Lung (tissue), 12 donors: Measurements from ENCODE around the gene PRKCE. TPM values are rescaled to one million over a fixed set of nuclear protein-coding genes. Genes with fewer than 3 reads are reported as not detected.

Source experiments
- ATAC-seq: fragments of 200-7000 bp; cut with Tn5 transposase; one replicate; pipeline ENCODE4 v1.9.1; 2020; ENCODE audit warnings: moderate number of reproducible peaks; ENCODE audit not compliant: insufficient read depth, low FRiP score
- DNase-seq, 3 donors: peaks; one replicate each; pipeline ENCODE4 v3.0.0-alpha.2; 2013 to 2017
- H3K27ac ChIP-seq, 2 donors: one replicate each; pipeline ENCODE4 v1.5.1; 2013; ENCODE audit warnings: mild to moderate bottlenecking in 2 of 2, moderate library complexity in 2 of 2, control low read depth in 1 of 2, inconsistent platforms in 1 of 2, low read depth in 1 of 2, low read length in 1 of 2
- H3K27me3 ChIP-seq, 3 donors: one replicate each; pipeline ENCODE4 v1.5.1; 2013; ENCODE audit warnings: low read length in 2 of 3; ENCODE audit not compliant: control insufficient read depth in 3 of 3, insufficient read depth in 3 of 3
- H3K36me3 ChIP-seq, 4 donors: one replicate each; pipeline ENCODE4 v1.5.1; 2013; ENCODE audit warnings: low read length in 4 of 4, mild to moderate bottlenecking in 1 of 4, moderate library complexity in 1 of 4; ENCODE audit not compliant: control insufficient read depth in 4 of 4, insufficient read depth in 4 of 4
- H3K4me1 ChIP-seq, 5 donors: one replicate each; pipeline ENCODE4 v1.5.1; 2013; ENCODE audit warnings: low read length in 5 of 5, mild to moderate bottlenecking in 2 of 5, moderate library complexity in 1 of 5; ENCODE audit not compliant: control insufficient read depth in 5 of 5, insufficient read depth in 5 of 5
- H3K4me3 ChIP-seq: one replicate; pipeline ENCODE4 v1.5.1; 2013; ENCODE audit warnings: mild to moderate bottlenecking, control low read depth, moderate library complexity
- H3K9ac ChIP-seq, 2 donors: one replicate each; pipeline ENCODE4 v1.5.1; 2013; ENCODE audit warnings: low read length in 2 of 2, control low read depth in 1 of 2; ENCODE audit not compliant: insufficient read depth in 1 of 2
- H3K9me3 ChIP-seq, 4 donors: one replicate each; pipeline ENCODE4 v1.5.1; 2013; ENCODE audit warnings: low read length in 3 of 4, mild to moderate bottlenecking in 1 of 4, moderate library complexity in 1 of 4; ENCODE audit not compliant: control insufficient read depth in 4 of 4, insufficient read depth in 3 of 4
- CTCF ChIP-seq: IDR thresholded peaks from 2 replicates; pipeline ENCODE4 v1.5.1; 2012; ENCODE audit warnings: mild to moderate bottlenecking; ENCODE audit errors: control extremely low read depth, extremely low read depth
- WGBS, 2 donors: extraction: QIAGEN DNeasy Blood & Tissue Kit; methylation state at CpG; one replicate each; pipeline ENCODE4 v1.1.7; 2013; 5-methylcytosine and 5-hydroxymethylcytosine counted together
- polyA plus RNA-seq, 2 donors: library from polyadenylated mRNA; stranded (reverse); fragments of 200-250 nt; gene quantifications; one replicate each; pipeline ENCODE4 v1.2.1, GENCODE V29; 2013
- total RNA-seq, 2 donors: library from RNA; depleted of rRNA in 1 of 2; stranded (reverse); fragments of >200 nt in 1 of 2; gene quantifications; one replicate each; pipeline ENCODE4 v1.2.1, GENCODE V29; 2014 to 2021
- donor health status: control.
- donor health status: control.
- donor health status: Bipolar disorder and iron deficiency.
- donor health status: healthy.
- donor health status: DM: yes; HTN: yes; CAD: no.

The PRKCE gene
- total and polyA plus RNA-seq, 4 donors = 12.5 to 82.2 (median 32.1) TPM

GRCh38 chr2:45758018-45758417 lies 106.5 kb downstream of the PRKCE start:
- ATAC-seq (no peak), DNase-seq (no peak)
- Histone ChIP-seq H3K4me3 (no peak overlapping the region), H3K9ac (no peak overlapping the region), H3K27ac (no peak overlapping the region), H3K36me3 (no peaks in the 10 kb centered on the region), H3K4me1 (peaks cover 5 to 19% (median 13%) of the 10 kb centered on the region in 5 donors), H3K27me3 (no peaks in the 10 kb centered on the region), H3K9me3 (no peaks in the 10 kb centered on the region)
- 97 to 100% methylated on average over 1 of the region's 1 CpG for WGBS, 2 donors
- no peak for TF ChIP-seq CTCF

GRCh38 chr2:45759310-45759851 lies 107.9 kb downstream of the PRKCE start:
- 73 to 84% methylated on average over 15 of the region's 15 CpGs for WGBS, 2 donors
- Histone ChIP-seq H3K4me1 (peaks cover 5 to 20% (median 12%) of the 10 kb centered on the region in 5 donors), H3K27me3 (no peaks in the 10 kb centered on the region), H3K9ac (no peak overlapping the region), H3K9me3 (no peaks in the 10 kb centered on the region), H3K27ac (peak overlapping the region in 1 of 2 donors; percentile 30), H3K36me3 (no peaks in the 10 kb centered on the region), H3K4me3 (no peak overlapping the region)
- DNase-seq (peak in 1 of 3 donors; percentile 62), ATAC-seq (no peak)
- no peak for TF ChIP-seq CTCF

- Histone ChIP-seq H3K9me3 (no peaks in the 10 kb centered on the region), H3K9ac (no peak overlapping the region), H3K27ac (no peak overlapping the region), H3K27me3 (no peaks in the 10 kb centered on the region), H3K36me3 (no peaks in the 10 kb centered on the region), H3K4me3 (no peak overlapping the region), H3K4me1 (peaks cover 15 to 28% (median 19%) of the 10 kb centered on the region in 5 donors)
- TF ChIP-seq CTCF = no peak
- no peak for ATAC-seq
- DNase-seq = no peak
- 68 to 78% methylated on average over 4 of the region's 4 CpGs for WGBS, 2 donors
These were observed 110.2 kb downstream of the PRKCE start for GRCh38 chr2:45761635-45762034.

- Histone ChIP-seq H3K9ac (no peak overlapping the region), H3K4me1 (peaks cover 16 to 41% (median 22%) of the 10 kb centered on the region in 5 donors), H3K9me3 (no peaks in the 10 kb centered on the region)
These were observed 111.8 kb downstream of the PRKCE start for GRCh38 chr2:45763255-45763654.

More at GRCh38 chr2:45763255-45763654, 111.8 kb downstream of the PRKCE start:
- no peak for ATAC-seq
- no peak for TF ChIP-seq CTCF
- WGBS, 2 donors = 93 to 95% methylated on average over 2 of the region's 2 CpGs
- DNase-seq = no peak
- H3K27me3 ChIP-seq = no peaks in the 10 kb centered on the region
- no peak overlapping the region for H3K4me3 ChIP-seq
- H3K27ac ChIP-seq = no peak overlapping the region
- H3K36me3 ChIP-seq = no peaks in the 10 kb centered on the region
